Cardiac fibroblast (primary cell): ENCODE results near the gene RTL5.
A peak's percentile ranks its signal among the peaks of the same experiment; 100 is the strongest.

ENCODE experiments used
- DNase-seq, 2 donors: peaks; one replicate each; pipeline versions ENCODE4 v3.0.0 to v3.0.0-alpha.2; 2010; ENCODE audit warnings: low read depth in 2 of 2
- H3K4me3 ChIP-seq, 2 donors: replicated peaks in 1 of 2; 1 replicate in 1 of 2; 2 replicates in 1 of 2; pipeline ENCODE4 v1.5.1; 2011; ENCODE audit warnings: low read depth in 2 of 2, low read length in 2 of 2, mild to moderate bottlenecking in 2 of 2, moderate library complexity in 1 of 2
- CTCF ChIP-seq: IDR thresholded peaks from one replicate; pipeline ENCODE4 v1.5.1; 2011; ENCODE audit warnings: low read depth, mild to moderate bottlenecking, low read length, inconsistent platforms

The RTL5 gene

GRCh38 chrX:72110051-72110875, 21.5 kb downstream of the RTL5 start:
- TF ChIP-seq CTCF: no peak
- H3K4me3 ChIP-seq: no peak overlapping the region
- peak in 1 of 2 donors; percentile 20 for DNase-seq

GRCh38 chrX:72108666-72109065, 23.0 kb downstream of the RTL5 start:
- no peak for TF ChIP-seq CTCF
- no peak overlapping the region for H3K4me3 ChIP-seq
- DNase-seq: no peak

- no peak for TF ChIP-seq CTCF
- no peak for DNase-seq
- H3K4me3 ChIP-seq: no peak overlapping the region
These were observed 23.7 kb downstream of the RTL5 start for GRCh38 chrX:72107841-72108595.

- peak in 1 of 2 donors; percentile 36 for DNase-seq
- no peak overlapping the region for H3K4me3 ChIP-seq
- TF ChIP-seq CTCF: no peak
These were observed 24.4 kb downstream of the RTL5 start for GRCh38 chrX:72107320-72107719.

- TF ChIP-seq CTCF: no peak
- no peak for DNase-seq
- H3K4me3 ChIP-seq: no peak overlapping the region
These were observed 26.3 kb downstream of the RTL5 start for GRCh38 chrX:72105436-72105835.

GRCh38 chrX:72102760-72103159, 29.0 kb downstream of the RTL5 start:
- no peak overlapping the region for H3K4me3 ChIP-seq
- no peak for DNase-seq
- no peak for TF ChIP-seq CTCF
